ENCODE results near the gene ATP7A. TPM values are rescaled to one million over a fixed set of nuclear protein-coding genes. Genes with fewer than 3 reads are reported as not detected.
"Not testable (repeated sequence)": the region's sequence is repeated elsewhere in the genome, so short reads cannot be mapped to it uniquely, and the experiment has no call there.

ATP7A gene
- total and polyA plus RNA-seq, 2 donors (not counting 1 experiment from before 2014, with no cell fraction given), result 2.7 to 12.4 TPM

DNA sequence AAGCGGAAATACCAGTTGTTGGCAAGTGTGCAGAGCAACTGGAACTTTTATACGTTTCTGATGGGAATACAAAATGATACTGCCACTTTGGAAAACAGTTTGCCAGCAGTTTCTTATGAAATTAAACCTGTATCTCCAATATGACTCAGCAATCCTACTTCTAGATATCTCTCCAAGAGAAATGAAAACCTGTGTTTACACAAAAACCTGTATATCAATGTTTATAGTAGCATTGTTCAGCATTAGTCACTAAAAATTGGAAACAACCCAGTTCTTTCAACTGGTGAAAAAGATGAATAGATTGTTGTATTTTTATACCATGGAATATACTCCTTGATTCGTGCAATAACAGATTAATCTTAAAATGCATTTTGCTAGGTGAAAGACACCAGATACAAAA, 26.8 kb downstream of the ATP7A start:
- peaks cover 3% of the 10 kb centered on the region for H3K79me2 ChIP-seq (ENCODE audit: control insufficient read depth, insufficient read depth, low read length)
- H3K9ac ChIP-seq (ENCODE audit: low read length), result no peak overlapping the region
- WGBS (ENCODE audit: insufficient coverage), result 80% methylated on average over 1 of the region's 3 CpGs
- H3K27ac ChIP-seq (ENCODE audit: low read length in 2 of 2), result no peak overlapping the region
- POLR2A ChIA-PET, result no interaction called here
- no peaks in the 10 kb centered on the region for H3K36me3 ChIP-seq (replicated peaks in 1 of 2; ENCODE audit: control extremely low read depth in 1 of 2, control insufficient read depth in 1 of 2, extremely low read depth in 1 of 2, insufficient read depth in 2 of 2, low read length in 1 of 2)
- intact Hi-C loops (cut with micrococcal nuclease), result no loop called here
- no peak for DNase-seq
- Mint-ChIP-seq H3K4me1 (peaks cover 2% of the 10 kb centered on the region), H3K4me3 (no peak overlapping the region), H3K27ac (no peak overlapping the region), H3K27me3 (no peaks in the 10 kb centered on the region), H3K9me3 (ENCODE audit: insufficient read depth) (no peaks in the 10 kb centered on the region)
- no peak for ATAC-seq (ENCODE audit: low read depth)
- no peak overlapping the region for H2AFZ ChIP-seq (ENCODE audit: insufficient read depth, low read depth, low read length, poor library complexity, severe bottlenecking)
- CTCF ChIA-PET, result no interaction called here
- peaks cover 0 to under 1% of the 10 kb centered on the region in 2 donors for H3K4me1 ChIP-seq (ENCODE audit: control insufficient read depth in 2 of 2, insufficient read depth in 2 of 2, low read length in 2 of 2)
- TF ChIP-seq CTCF (IDR thresholded peaks at IDR 0.05) (no peak), EZH2 (IDR thresholded peaks at IDR 0.05; ENCODE audit: borderline replicate concordance, insufficient read depth, low read depth, low read length, poor library complexity, severe bottlenecking) (no peak)
- no peak overlapping the region for H3K4me2 ChIP-seq (replicated peaks; ENCODE audit: low read depth, low read length, poor library complexity, severe bottlenecking)
- no peak overlapping the region for H3K4me3 ChIP-seq (ENCODE audit: control extremely low read depth in 1 of 5, extremely low read depth in 1 of 5, insufficient read depth in 1 of 5, low read depth in 2 of 5, low read length in 4 of 5)
- H4K20me1 ChIP-seq (ENCODE audit: control insufficient read depth, insufficient read depth, low read length, poor library complexity, severe bottlenecking), result no peaks in the 10 kb centered on the region
- H3K9me3 ChIP-seq (ENCODE audit: control extremely low read depth in 1 of 3, control insufficient read depth in 2 of 3, insufficient read depth in 1 of 3, low read length in 2 of 3), result no peaks in the 10 kb centered on the region
- H3K27me3 ChIP-seq (replicated peaks in 1 of 4; ENCODE audit: control extremely low read depth in 1 of 4, control insufficient read depth in 3 of 4, insufficient read depth in 4 of 4, low read length in 3 of 4), result no peaks in the 10 kb centered on the region

DNA sequence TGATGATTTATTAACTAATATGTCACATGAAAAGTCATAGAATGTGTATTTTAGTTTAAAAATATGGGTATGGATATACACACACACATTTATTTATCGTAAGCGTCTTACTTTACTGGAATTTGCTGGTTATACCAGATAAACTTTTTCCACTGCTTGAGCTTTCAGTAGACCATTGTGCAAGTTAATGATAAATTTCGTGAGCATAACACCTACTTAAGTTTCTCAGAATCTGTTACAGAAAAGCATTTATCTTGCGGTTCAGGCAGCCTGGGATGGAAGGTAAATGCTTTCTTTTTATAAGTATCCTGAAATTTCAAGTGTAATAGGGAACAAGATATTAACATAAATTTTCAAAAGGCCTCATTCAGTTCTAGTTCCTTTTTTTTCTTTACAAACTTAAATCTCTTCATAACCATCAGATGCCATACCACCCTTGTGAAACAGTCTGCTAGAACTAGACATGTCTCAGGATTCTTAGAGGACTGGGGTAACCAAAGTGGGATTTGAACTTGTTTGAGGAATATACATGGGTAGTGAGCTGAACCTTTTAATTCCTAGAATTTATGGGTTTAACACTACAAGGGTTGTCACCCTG, 27.7 kb downstream of the ATP7A start:
- Mint-ChIP-seq H3K4me1 (peaks cover 3% of the 10 kb centered on the region), H3K27ac (no peak overlapping the region), H3K4me3 (no peak overlapping the region), H3K27me3 (no peaks in the 10 kb centered on the region), H3K9me3 (ENCODE audit: insufficient read depth) (no peaks in the 10 kb centered on the region)
- no peak for DNase-seq
- H3K79me2 ChIP-seq (ENCODE audit: control insufficient read depth, insufficient read depth, low read length), result peaks cover 3% of the 10 kb centered on the region
- H3K27ac ChIP-seq (ENCODE audit: low read length in 2 of 2), result no peak overlapping the region
- intact Hi-C loops (cut with micrococcal nuclease), result no loop called here
- H4K20me1 ChIP-seq (ENCODE audit: control insufficient read depth, insufficient read depth, low read length, poor library complexity, severe bottlenecking), result no peaks in the 10 kb centered on the region
- TF ChIP-seq CTCF (IDR thresholded peaks at IDR 0.05) (no peak), EZH2 (IDR thresholded peaks at IDR 0.05; ENCODE audit: borderline replicate concordance, insufficient read depth, low read depth, low read length, poor library complexity, severe bottlenecking) (no peak)
- ChIA-PET CTCF (no interaction called here), POLR2A (no interaction called here)
- H3K9me3 ChIP-seq (ENCODE audit: control extremely low read depth in 1 of 3, control insufficient read depth in 2 of 3, insufficient read depth in 1 of 3, low read length in 2 of 3), result no peaks in the 10 kb centered on the region
- H3K4me1 ChIP-seq (ENCODE audit: control insufficient read depth in 2 of 2, insufficient read depth in 2 of 2, low read length in 2 of 2), result peaks cover 4 to 8% of the 10 kb centered on the region in 2 donors
- no peaks in the 10 kb centered on the region for H3K27me3 ChIP-seq (replicated peaks in 1 of 4; ENCODE audit: control extremely low read depth in 1 of 4, control insufficient read depth in 3 of 4, insufficient read depth in 4 of 4, low read length in 3 of 4)
- no peak overlapping the region for H3K4me3 ChIP-seq (ENCODE audit: control extremely low read depth in 1 of 5, extremely low read depth in 1 of 5, insufficient read depth in 1 of 5, low read depth in 2 of 5, low read length in 4 of 5)
- no peak overlapping the region for H3K4me2 ChIP-seq (replicated peaks; ENCODE audit: low read depth, low read length, poor library complexity, severe bottlenecking)
- H3K36me3 ChIP-seq (replicated peaks in 1 of 2; ENCODE audit: control extremely low read depth in 1 of 2, control insufficient read depth in 1 of 2, extremely low read depth in 1 of 2, insufficient read depth in 2 of 2, low read length in 1 of 2), result no peaks in the 10 kb centered on the region
- ATAC-seq (ENCODE audit: low read depth), result no peak
- no peak overlapping the region for H2AFZ ChIP-seq (ENCODE audit: insufficient read depth, low read depth, low read length, poor library complexity, severe bottlenecking)
- H3K9ac ChIP-seq (ENCODE audit: low read length), result no peak overlapping the region
- no CpG with 5 or more reads among the region's 4 CpGs for WGBS (ENCODE audit: insufficient coverage)

GRCh38 chrX:77945031-77945430, 34.5 kb downstream of the ATP7A start:
- H3K27me3 Mint-ChIP-seq; H3K27me3 ChIP-seq (replicated peaks in 1 of 4; ENCODE audit: control extremely low read depth in 1 of 4, control insufficient read depth in 3 of 4, insufficient read depth in 4 of 4, low read length in 3 of 4); H3K36me3 ChIP-seq (replicated peaks in 1 of 2; ENCODE audit: control extremely low read depth in 1 of 2, control insufficient read depth in 1 of 2, extremely low read depth in 1 of 2, insufficient read depth in 2 of 2, low read length in 1 of 2); H3K27ac Mint-ChIP-seq; H3K9me3 ChIP-seq (ENCODE audit: control extremely low read depth in 1 of 3, control insufficient read depth in 2 of 3, insufficient read depth in 1 of 3, low read length in 2 of 3); ATAC-seq (ENCODE audit: low read depth); intact Hi-C loops (cut with micrococcal nuclease); H3K27ac ChIP-seq (ENCODE audit: low read length in 2 of 2); DNase-seq; CTCF ChIA-PET; POLR2A ChIA-PET; H3K4me1 Mint-ChIP-seq; H3K4me3 ChIP-seq (ENCODE audit: control extremely low read depth in 1 of 5, extremely low read depth in 1 of 5, insufficient read depth in 1 of 5, low read depth in 2 of 5, low read length in 4 of 5); H3K4me2 ChIP-seq (replicated peaks; ENCODE audit: low read depth, low read length, poor library complexity, severe bottlenecking); H2AFZ ChIP-seq (ENCODE audit: insufficient read depth, low read depth, low read length, poor library complexity, severe bottlenecking); H3K4me3 Mint-ChIP-seq; H3K9me3 Mint-ChIP-seq (ENCODE audit: insufficient read depth); H3K4me1 ChIP-seq (ENCODE audit: control insufficient read depth in 2 of 2, insufficient read depth in 2 of 2, low read length in 2 of 2); H4K20me1 ChIP-seq (ENCODE audit: control insufficient read depth, insufficient read depth, low read length, poor library complexity, severe bottlenecking); H3K9ac ChIP-seq (ENCODE audit: low read length): not testable (repeated sequence)
- WGBS (ENCODE audit: insufficient coverage), result no CpG with 5 or more reads among the region's 6 CpGs
- H3K79me2 ChIP-seq (ENCODE audit: control insufficient read depth, insufficient read depth, low read length), result peaks cover 28% of the 10 kb centered on the region

Data from B cell (primary cell).